HL-60/S4 (cell line): Measurements from ENCODE around the gene CNOT2.

Experiments used
- in situ Hi-C: fragments of 300-500 bp; cut with MboI; formaldehyde crosslinking; loops from 2 replicates; pipeline ENCODE4 v1.14.3; 2022; ENCODE audit warnings: low sequenced_read_pairs

CNOT2 gene, protein sequence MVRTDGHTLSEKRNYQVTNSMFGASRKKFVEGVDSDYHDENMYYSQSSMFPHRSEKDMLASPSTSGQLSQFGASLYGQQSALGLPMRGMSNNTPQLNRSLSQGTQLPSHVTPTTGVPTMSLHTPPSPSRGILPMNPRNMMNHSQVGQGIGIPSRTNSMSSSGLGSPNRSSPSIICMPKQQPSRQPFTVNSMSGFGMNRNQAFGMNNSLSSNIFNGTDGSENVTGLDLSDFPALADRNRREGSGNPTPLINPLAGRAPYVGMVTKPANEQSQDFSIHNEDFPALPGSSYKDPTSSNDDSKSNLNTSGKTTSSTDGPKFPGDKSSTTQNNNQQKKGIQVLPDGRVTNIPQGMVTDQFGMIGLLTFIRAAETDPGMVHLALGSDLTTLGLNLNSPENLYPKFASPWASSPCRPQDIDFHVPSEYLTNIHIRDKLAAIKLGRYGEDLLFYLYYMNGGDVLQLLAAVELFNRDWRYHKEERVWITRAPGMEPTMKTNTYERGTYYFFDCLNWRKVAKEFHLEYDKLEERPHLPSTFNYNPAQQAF

GRCh38 chr12:70242695-70243509 lies at the start of gene CNOT2:
Gene CNOT2, plus strand, starts transcription at chr12:70243433. Its CDS starts 34,794 bp downstream, at chr12:70278227.
- in situ Hi-C loops: no loop called here

DNA sequence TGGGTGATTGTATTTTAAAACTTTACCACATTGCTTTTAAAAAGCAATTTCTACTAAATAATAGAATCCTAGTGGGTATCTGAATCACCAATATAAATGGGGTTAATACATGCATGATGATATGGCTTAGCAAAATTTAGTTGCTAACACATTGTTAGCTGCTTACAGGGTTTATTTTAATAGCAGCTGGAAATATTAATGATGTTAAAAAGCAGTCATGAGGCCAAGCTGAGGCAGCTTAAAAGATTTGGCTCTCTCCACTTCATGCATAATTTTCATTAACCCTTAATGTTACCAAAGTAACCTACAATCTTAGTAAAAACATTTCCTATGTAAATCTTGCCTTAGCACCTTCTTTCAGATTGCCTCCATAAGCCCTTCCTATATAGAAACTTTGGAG lies 49.2 kb upstream of the CNOT2 start:
- in situ Hi-C loops: no loop called here

GRCh38 chr12:70196811-70197281 lies 46.4 kb upstream of the CNOT2 start:
- in situ Hi-C loops: no loop called here

- in situ Hi-C loops: no loop called here
Measured at GRCh38 chr12:70197345-70197744, 45.9 kb upstream of the CNOT2 start.

- in situ Hi-C loops: no loop called here
Measured at GRCh38 chr12:70213707-70214106, 29.5 kb upstream of the CNOT2 start.

GRCh38 chr12:70214972-70215617 lies 28.1 kb upstream of the CNOT2 start:
- in situ Hi-C loops: no loop called here

DNA sequence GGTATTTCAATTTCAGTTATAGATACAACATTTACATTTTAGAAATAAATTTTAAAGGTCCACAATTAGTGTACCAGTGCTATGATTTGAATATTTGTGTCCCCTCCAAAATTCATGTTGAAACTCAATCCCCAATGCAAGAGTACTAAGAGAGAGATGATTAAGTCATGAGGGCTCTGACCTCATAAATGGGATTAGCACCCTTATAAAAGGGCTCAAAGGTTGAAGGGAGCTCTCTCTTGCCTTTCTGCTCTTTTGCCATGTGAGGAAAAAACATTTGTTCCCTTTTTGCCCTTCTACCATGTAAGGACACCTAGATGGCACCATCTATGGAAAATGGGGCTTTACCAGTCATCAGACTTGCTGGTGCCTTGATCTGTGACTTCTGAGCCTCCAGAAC lies 25.8 kb upstream of the CNOT2 start:
- in situ Hi-C loops: no loop called here

- in situ Hi-C loops: no loop called here
Measured at GRCh38 chr12:70221626-70222025, 21.6 kb upstream of the CNOT2 start.

GRCh38 chr12:70227911-70228310 lies 15.3 kb upstream of the CNOT2 start:
- in situ Hi-C loops: no loop called here

DNA sequence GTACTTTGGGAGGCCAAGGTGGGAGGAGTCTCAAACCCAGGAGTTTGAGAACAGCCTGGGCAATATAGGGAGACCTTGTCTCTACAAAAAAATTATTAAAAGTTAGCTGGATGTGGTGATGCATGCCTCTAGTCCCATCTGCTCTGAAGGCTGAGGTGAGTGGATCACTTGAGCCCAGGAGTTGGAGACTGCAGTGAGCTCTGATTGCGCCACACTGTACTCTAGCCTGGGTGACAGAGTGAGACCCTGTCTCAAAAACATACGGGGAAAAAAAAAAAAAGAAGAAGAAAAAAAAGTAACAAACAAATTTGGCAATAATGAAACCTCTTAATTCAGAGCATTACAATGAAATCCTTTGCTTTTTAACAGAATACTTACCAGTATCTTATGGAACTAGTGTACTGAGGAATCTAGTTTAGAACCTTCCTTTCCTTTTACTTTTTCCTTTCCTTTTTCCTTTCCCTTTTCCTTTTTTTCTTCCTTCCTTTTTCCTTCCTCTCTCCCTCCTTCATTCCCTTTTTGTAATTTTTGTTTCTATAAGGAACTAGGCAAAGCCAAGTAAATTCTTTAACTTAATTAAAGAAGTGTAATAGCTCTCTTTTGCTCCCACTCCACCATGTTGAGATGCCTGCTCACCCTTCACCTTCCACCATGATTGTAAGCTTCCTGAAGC lies 12.2 kb upstream of the CNOT2 start:
- in situ Hi-C loops: no loop called here

- in situ Hi-C loops: no loop called here
Measured at GRCh38 chr12:70236990-70237389, 6.2 kb upstream of the CNOT2 start.

- in situ Hi-C loops: no loop called here
Measured at GRCh38 chr12:70240673-70241072, 2.6 kb upstream of the CNOT2 start.

DNA sequence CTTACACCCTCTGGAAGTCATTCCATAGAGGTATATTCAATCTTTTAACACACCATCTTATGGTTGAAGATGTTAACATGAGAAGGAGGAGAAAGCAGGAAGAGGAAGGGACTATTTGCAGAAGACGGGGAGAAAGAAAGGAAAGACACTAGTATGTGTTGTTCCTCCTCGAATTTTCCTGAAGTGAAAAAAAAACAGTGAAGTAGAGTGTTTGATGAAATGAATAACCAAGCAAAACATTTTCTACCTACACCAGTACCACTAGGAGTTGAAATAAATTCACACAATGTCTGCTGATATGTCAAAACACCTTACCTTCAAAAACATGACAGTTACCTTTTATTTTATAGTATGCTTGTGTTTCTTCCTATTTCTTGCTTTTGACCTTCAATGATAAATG lies 1.4 kb upstream of the CNOT2 start:
- in situ Hi-C loops: no loop called here

GRCh38 chr12:70243510-70244371 lies 508 bp downstream of the CNOT2 start:
- in situ Hi-C loops: no loop called here

- in situ Hi-C loops: no loop called here
Measured at GRCh38 chr12:70244409-70244808, 1.2 kb downstream of the CNOT2 start.

GRCh38 chr12:70245458-70245857 lies 2.2 kb downstream of the CNOT2 start:
- in situ Hi-C loops: no loop called here

GRCh38 chr12:70246580-70246979 lies 3.3 kb downstream of the CNOT2 start:
- in situ Hi-C loops: no loop called here

DNA sequence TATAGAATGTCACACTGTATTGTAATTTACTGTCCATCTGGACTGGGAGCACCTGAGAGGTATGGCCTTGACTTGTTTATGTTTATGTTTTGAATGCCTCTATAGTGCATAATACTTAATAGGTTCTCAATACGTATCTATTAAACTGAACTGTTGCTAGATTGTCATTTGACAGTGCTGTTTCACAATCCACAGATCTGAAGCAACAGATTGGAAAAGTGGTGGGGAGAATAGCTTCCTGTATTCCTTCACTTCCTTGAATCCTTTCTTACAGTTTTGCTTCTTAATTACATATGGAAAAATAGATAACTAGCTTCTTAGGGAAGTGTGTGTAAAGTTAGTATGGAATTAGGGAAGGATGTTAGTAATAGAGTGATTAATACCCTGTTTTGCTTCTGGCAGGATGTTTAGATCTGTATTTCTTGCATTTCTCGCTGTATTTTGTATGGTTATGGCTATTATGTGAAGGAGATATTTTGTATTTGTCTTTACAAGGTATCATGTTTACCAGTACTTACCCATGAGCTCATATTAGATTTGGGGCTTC lies 4.5 kb downstream of the CNOT2 start:
- in situ Hi-C loops: no loop called here

- in situ Hi-C loops: no loop called here
Measured at GRCh38 chr12:70248876-70249275, 5.6 kb downstream of the CNOT2 start.
